HCT116 (cell line): ENCODE results near the gene ANTXR2. TPM values are rescaled to one million over a fixed set of nuclear protein-coding genes. Genes with fewer than 3 reads are reported as not detected.
A peak's percentile ranks its signal among the peaks of the same experiment; 100 is the strongest.

ENCODE experiments used
- ATAC-seq: fragments of 200-7000 bp; cut with Tn5 transposase; 2 replicates; pipeline ENCODE4 v1.9.1; 2020; ENCODE audit warnings: mild to moderate bottlenecking, moderate library complexity
- BruUV-seq: library from RNA; stranded (reverse); fragments of 400-500 nt; replicated peaks from 2 replicates; lab custom pipeline; 2021; lab: Mats Ljungman, UMichigan
- CTCF ChIA-PET: fragments of 300-600 bp; sonication (Branson Sonifier 250); formaldehyde crosslinking; loops from one replicate; lab custom pipeline; 2021; ENCODE audit warnings: antibody characterized with exemption; lab: Charles Lee
- POLR2A ChIA-PET: fragments of 300-600, 350-600 bp; sonication (Branson Sonifier 250); formaldehyde crosslinking; loops from one replicate; lab custom pipeline; 2021; ENCODE audit warnings: antibody characterized with exemption; lab: Charles Lee
- RAD21 ChIA-PET, 2 experiments: fragments of 300-600 bp; sonication (Branson Sonifier 250); formaldehyde crosslinking; loops; one replicate each; lab custom pipeline; 2023; ENCODE audit warnings: low total read pairs in 2 of 2; ENCODE audit not compliant: uncharacterized antibody in 2 of 2, unreplicated experiment in 2 of 2, low non-redundant PET in 1 of 2; lab: Charles Lee
- DNase-seq: peaks from one replicate; pipeline ENCODE4 v3.0.0-alpha.2; 2010; ENCODE audit warnings: low read depth, low spot score
- H2AFZ ChIP-seq: fragments of 200-600 bp; shearing (Covaris generic), sonication (generic); 2 replicates; pipeline ENCODE4 v1.6.1; 2017; ENCODE audit warnings: low read depth, mixed run types, mixed read lengths, antibody characterized with exemption, low read length; ENCODE audit not compliant: poor library complexity, severe bottlenecking
- H3K27ac ChIP-seq: 2 replicates; pipeline ENCODE4 v1.5.1; 2012; ENCODE audit warnings: low read depth, low read length
- H3K27me3 ChIP-seq: fragments of 200-600 bp; sonication (generic); 2 replicates; pipeline ENCODE4 v1.6.1; 2016; ENCODE audit warnings: mixed run types, low read length, mixed read lengths; ENCODE audit not compliant: insufficient read depth
- H3K36me3 ChIP-seq, 2 experiments: fragments of 200-500 bp in 1 of 2; fragments of 200-600 bp in 1 of 2; sonication (Bioruptor generic) in 1 of 2; sonication (generic) in 1 of 2; 2 replicates each; pipeline versions ENCODE4 v1.5.1 to v1.6.1; 2014 to 2016; ENCODE audit warnings: low read length in 2 of 2, inconsistent platforms in 1 of 2, mixed read lengths in 1 of 2, mixed run types in 1 of 2; ENCODE audit not compliant: insufficient read depth in 2 of 2, control insufficient read depth in 1 of 2
- H3K4me1 ChIP-seq, 2 experiments: fragments of 200-600 bp in 1 of 2; sonication (generic) in 1 of 2; 2 replicates each; pipeline versions ENCODE4 v1.5.1 to v1.6.1; 2012 to 2017; ENCODE audit warnings: low read length in 2 of 2, inconsistent platforms in 1 of 2, mild to moderate bottlenecking in 1 of 2, mixed read lengths in 1 of 2, mixed run types in 1 of 2, moderate library complexity in 1 of 2; ENCODE audit not compliant: insufficient read depth in 2 of 2, control insufficient read depth in 1 of 2
- H3K4me2 ChIP-seq: fragments of 200-600 bp; sonication (generic); 2 replicates; pipeline ENCODE4 v1.6.1; 2017; ENCODE audit warnings: mixed run types, low read length, mixed read lengths
- H3K4me3 ChIP-seq, 2 experiments: fragments of 200-600 bp in 1 of 2; sonication (generic) in 1 of 2; replicated peaks in 1 of 2; 2 replicates each; pipeline ENCODE4 v1.5.1; 2011 to 2016; ENCODE audit warnings: low read length in 2 of 2, control low read depth in 1 of 2, low read depth in 1 of 2, mild to moderate bottlenecking in 1 of 2, mixed read lengths in 1 of 2, mixed run types in 1 of 2
- H3K79me2 ChIP-seq: fragments of 200-600 bp; sonication (generic); 2 replicates; pipeline ENCODE4 v1.6.1; 2017; ENCODE audit warnings: mild to moderate bottlenecking, mixed run types, low read length, moderate library complexity, mixed read lengths; ENCODE audit not compliant: insufficient read depth
- H3K9ac ChIP-seq: fragments of 200-600 bp; sonication (generic); 2 replicates; pipeline ENCODE4 v1.6.1; 2016; ENCODE audit warnings: low read length, mixed read lengths
- H3K9me2 ChIP-seq: fragments of 200-600 bp; sonication (generic), shearing (Covaris generic); 2 replicates; pipeline ENCODE4 v1.6.1; 2017; ENCODE audit warnings: mixed run types, mild to moderate bottlenecking, moderate library complexity; ENCODE audit not compliant: insufficient read depth
- H3K9me3 ChIP-seq, 2 experiments: fragments of 200-500 bp in 1 of 2; fragments of 200-600 bp in 1 of 2; sonication (Bioruptor generic) in 1 of 2; sonication (generic) in 1 of 2; 2 replicates each; pipeline ENCODE4 v1.6.1; 2014 to 2017; ENCODE audit warnings: low read length in 2 of 2, mixed read lengths in 2 of 2, inconsistent platforms in 1 of 2, low read depth in 1 of 2, mild to moderate bottlenecking in 1 of 2, mixed run types in 1 of 2, moderate library complexity in 1 of 2; ENCODE audit not compliant: control insufficient read depth in 1 of 2, insufficient read depth in 1 of 2
- H4K20me1 ChIP-seq: fragments of 200-600 bp; sonication (generic), shearing (Covaris generic); 2 replicates; pipeline ENCODE4 v1.6.1; 2017; ENCODE audit warnings: mixed run types, mild to moderate bottlenecking, moderate library complexity; ENCODE audit not compliant: insufficient read depth
- ATF3 ChIP-seq: IDR thresholded peaks from 2 replicates; pipeline ENCODE4 v1.6.1; 2012
- CTCF ChIP-seq, 3 experiments: fragments of 200-600 bp in 1 of 3; sonication (generic) in 1 of 3; IDR thresholded peaks in 2 of 3; conservative IDR thresholded peaks in 1 of 3; 2 replicates each; pipeline ENCODE4 v1.5.1; 2012 to 2017; ENCODE audit warnings: low read depth in 2 of 3, low read length in 2 of 3, antibody characterized with exemption in 1 of 3, borderline replicate concordance in 1 of 3, control low read depth in 1 of 3, mild to moderate bottlenecking in 1 of 3, mixed read lengths in 1 of 3, mixed run types in 1 of 3, moderate library complexity in 1 of 3; ENCODE audit not compliant: insufficient read depth in 1 of 3
- POLR2A ChIP-seq: IDR thresholded peaks from 2 replicates; pipeline ENCODE4 v1.7.0; 2011; ENCODE audit warnings: borderline replicate concordance; ENCODE audit not compliant: insufficient read depth, insufficient read length; ENCODE audit errors: extremely low read depth
- POLR2AphosphoS5 ChIP-seq: IDR thresholded peaks from 2 replicates; pipeline ENCODE4 v1.6.1; 2011; ENCODE audit warnings: mild to moderate bottlenecking, low read depth, low read length, moderate library complexity
- RAD21 ChIP-seq: IDR thresholded peaks from 2 replicates; pipeline ENCODE4 v1.6.1; 2012; ENCODE audit warnings: low read depth, mild to moderate bottlenecking
- YY1 ChIP-seq: IDR thresholded peaks from 2 replicates; pipeline ENCODE4 v1.6.1; 2011; ENCODE audit warnings: low read length, low read depth, moderate library complexity, mild to moderate bottlenecking; ENCODE audit not compliant: insufficient replicate concordance; ENCODE audit errors: extremely low read depth
- ZBTB33 ChIP-seq: IDR thresholded peaks from 2 replicates; pipeline ENCODE4 v1.6.1; 2011; ENCODE audit warnings: mild to moderate bottlenecking, low read length, moderate library complexity; ENCODE audit not compliant: insufficient replicate concordance; ENCODE audit errors: extremely low read depth
- ZNF274 ChIP-seq: fragments of 200-500 bp; sonication (Bioruptor generic); IDR thresholded peaks from 2 replicates; pipeline ENCODE4 v1.6.1; 2014; ENCODE audit warnings: mild to moderate bottlenecking, low read depth, low read length, inconsistent platforms
- intact Hi-C: fragments of 100-400 bp; cut with micrococcal nuclease; formaldehyde crosslinking; loops from 2 replicates; pipeline ENCODE4 v1.10.0; 2022
- total RNA-seq: library from RNA; stranded (reverse); gene quantifications from one replicate; pipeline ENCODE4 v1.2.1, GENCODE V29; 2021; ENCODE audit not compliant: unreplicated experiment

ANTXR2 gene
- total RNA-seq, 1 experiment from 2014 or later, result 6.3 TPM

- H3K27ac ChIP-seq, result no peak overlapping the region
- no peaks in the 10 kb centered on the region for H3K79me2 ChIP-seq
- BruUV-seq, result no TSS peak
- no peak overlapping the region for H3K4me3 ChIP-seq
- H3K36me3 ChIP-seq, result no peaks in the 10 kb centered on the region
- no peak for TF ChIP-seq ZNF274
- no peak for TF ChIP-seq POLR2AphosphoS5
- TF ChIP-seq POLR2A, result no peak
- TF ChIP-seq YY1, result no peak
- TF ChIP-seq ZBTB33, result no peak
- ATAC-seq (no peak), DNase-seq (no peak)
- H3K9me2 ChIP-seq, result no peaks in the 10 kb centered on the region
- no peaks in the 10 kb centered on the region for H3K27me3 ChIP-seq
- CTCF ChIA-PET, result interaction anchor here (1.1 kb wide), 1 partner anchor 12 kb away, joined by 3 read pairs; no protein-coding TSS in a partner anchor
- no peak overlapping the region for H2AFZ ChIP-seq
- no peaks in the 10 kb centered on the region for H4K20me1 ChIP-seq
- RAD21 ChIA-PET, result no interaction called here
- H3K9ac ChIP-seq, result no peak overlapping the region
- POLR2A ChIA-PET, result no interaction called here
- H3K4me2 ChIP-seq, result no peak overlapping the region
- H3K9me3 ChIP-seq, result no peaks in the 10 kb centered on the region
- intact Hi-C loops, result no loop called here
- H3K4me1 ChIP-seq, result no peaks in the 10 kb centered on the region
Measured at GRCh38 chr4:79918292-79918691, 154.7 kb downstream of the ANTXR2 start.

- H3K4me1 ChIP-seq, result no peaks in the 10 kb centered on the region
- ChIA-PET POLR2A (no interaction called here), RAD21 (no interaction called here), CTCF (no interaction called here)
- H3K79me2 ChIP-seq, result no peaks in the 10 kb centered on the region
- no peaks in the 10 kb centered on the region for H4K20me1 ChIP-seq
- TF ChIP-seq YY1, result no peak
- peak; percentile 52 to 79 (median 75); a peak in 5 of 6 replicates for TF ChIP-seq CTCF (IDR thresholded peaks at IDR 0.05 in 2 of 3, conservative IDR thresholded peaks at IDR 0.05 in 1 of 3; ENCODE audit: borderline replicate concordance in 1 of 3, insufficient read depth in 1 of 3, low read depth in 2 of 3, low read length in 2 of 3)
- TF ChIP-seq ATF3, result no peak
- TF ChIP-seq RAD21, result peak; percentile 52
- TF ChIP-seq POLR2AphosphoS5, result no peak
- no peaks in the 10 kb centered on the region for H3K36me3 ChIP-seq
- ATAC-seq (peak; percentile 80), DNase-seq (peak; percentile 42)
- H3K9ac ChIP-seq, result no peak overlapping the region
- H3K4me3 ChIP-seq, result no peak overlapping the region
- BruUV-seq, result no TSS peak
- H3K4me2 ChIP-seq, result no peak overlapping the region
- no peaks in the 10 kb centered on the region for H3K9me3 ChIP-seq
- no peaks in the 10 kb centered on the region for H3K27me3 ChIP-seq
- intact Hi-C loops, result loop anchor here (1.0 kb wide), 2 partner anchors 267 to 298 kb away; no protein-coding TSS in a partner anchor
- no peak overlapping the region for H3K27ac ChIP-seq
- no peaks in the 10 kb centered on the region for H3K9me2 ChIP-seq
- H2AFZ ChIP-seq, result no peak overlapping the region
Measured at GRCh38 chr4:79917246-79917645, 155.8 kb downstream of the ANTXR2 start.
